Measurements from ENCODE around the gene LIPN. TPM values are rescaled to one million over a fixed set of nuclear protein-coding genes. Genes with fewer than 3 reads are reported as not detected.

LIPN gene
- total RNA-seq (not detected), polyA plus RNA-seq (not detected)

GRCh38 chr10:88759366-88760101, at the start of gene LIPN:
TSS of gene LIPN (plus strand) at chr10:88760020. CDS start at chr10:88761406, 1,386 bp downstream.
- no peaks in the 10 kb centered on the region for H3K27me3 ChIP-seq
- H3K4me1 ChIP-seq = no peaks in the 10 kb centered on the region
- FAIRE-seq (no peak), ATAC-seq (peak in 2 of 4 donors; percentile 35 to 36), DNase-seq (no peak)
- H3K27ac ChIP-seq = no peak within 1 kb of the TSS
- TF ChIP-seq CTCF (IDR thresholded peaks at IDR 0.05) = no peak
- intact Hi-C loops (cut with DNase I) = no loop called here
- 75 to 89% methylated on average over 7 of the region's 7 CpGs for WGBS, 2 donors
- no peaks in the 10 kb centered on the region for H3K9me3 ChIP-seq
- no peaks in the 10 kb centered on the region for H3K36me3 ChIP-seq
- no peak within 1 kb of the TSS for H3K4me3 ChIP-seq

- ATAC-seq (no peak), DNase-seq (no peak), FAIRE-seq (no peak)
- intact Hi-C loops (cut with DNase I) = no loop called here
- TF ChIP-seq CTCF (IDR thresholded peaks at IDR 0.05) = no peak
- Histone ChIP-seq H3K4me3 (no peak overlapping the region), H3K9me3 (no peaks in the 10 kb centered on the region), H3K36me3 (no peaks in the 10 kb centered on the region), H3K27ac (no peak overlapping the region), H3K4me1 (no peaks in the 10 kb centered on the region), H3K27me3 (no peaks in the 10 kb centered on the region)
- WGBS, 2 donors = 94 to 95% methylated on average over 1 of the region's 1 CpG
Observed at GRCh38 chr10:88715517-88715916, 44.3 kb upstream of the LIPN start.

DNA sequence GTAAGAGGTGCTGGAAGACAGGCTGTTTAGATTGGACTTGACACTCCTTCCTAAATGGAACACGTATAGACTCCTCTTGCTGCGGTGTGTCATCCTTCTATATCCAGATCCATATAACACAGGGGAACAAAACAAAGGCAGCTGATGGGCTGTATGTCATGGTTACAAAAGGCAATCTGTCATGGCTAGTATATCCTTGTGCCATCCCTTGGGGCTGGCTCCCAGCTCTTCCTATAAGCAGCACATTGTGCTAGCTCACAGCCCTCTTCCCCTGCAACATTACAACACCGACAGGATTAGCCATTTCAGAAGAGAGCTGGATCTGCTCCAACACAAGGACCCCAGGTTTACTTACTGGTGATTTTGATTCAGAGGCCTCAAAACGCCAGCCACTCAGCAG, 38.4 kb upstream of the LIPN start:
- WGBS, 2 donors = 71 to 87% methylated on average over 4 of the region's 4 CpGs
- no peak for DNase-seq
- no peak overlapping the region for H3K27ac ChIP-seq
- no peak for TF ChIP-seq CTCF (IDR thresholded peaks at IDR 0.05)
- H3K9me3 ChIP-seq = no peaks in the 10 kb centered on the region
- H3K36me3 ChIP-seq = no peaks in the 10 kb centered on the region
- H3K27me3 ChIP-seq = no peaks in the 10 kb centered on the region
- ATAC-seq = no peak
- no peak overlapping the region for H3K4me3 ChIP-seq
- no peak for FAIRE-seq
- intact Hi-C loops (cut with DNase I) = no loop called here
- H3K4me1 ChIP-seq = no peaks in the 10 kb centered on the region

GRCh38 chr10:88725798-88726197, 34.0 kb upstream of the LIPN start:
- ATAC-seq (no peak), DNase-seq (no peak), FAIRE-seq (no peak)
- Histone ChIP-seq H3K36me3 (no peaks in the 10 kb centered on the region), H3K27me3 (no peaks in the 10 kb centered on the region), H3K4me1 (no peaks in the 10 kb centered on the region), H3K4me3 (no peak overlapping the region), H3K27ac (no peak overlapping the region), H3K9me3 (no peaks in the 10 kb centered on the region)
- WGBS, 2 donors = 23 to 52% methylated on average over 1 of the region's 1 CpG
- no peak for TF ChIP-seq CTCF (IDR thresholded peaks at IDR 0.05)
- intact Hi-C loops (cut with DNase I) = no loop called here

DNA sequence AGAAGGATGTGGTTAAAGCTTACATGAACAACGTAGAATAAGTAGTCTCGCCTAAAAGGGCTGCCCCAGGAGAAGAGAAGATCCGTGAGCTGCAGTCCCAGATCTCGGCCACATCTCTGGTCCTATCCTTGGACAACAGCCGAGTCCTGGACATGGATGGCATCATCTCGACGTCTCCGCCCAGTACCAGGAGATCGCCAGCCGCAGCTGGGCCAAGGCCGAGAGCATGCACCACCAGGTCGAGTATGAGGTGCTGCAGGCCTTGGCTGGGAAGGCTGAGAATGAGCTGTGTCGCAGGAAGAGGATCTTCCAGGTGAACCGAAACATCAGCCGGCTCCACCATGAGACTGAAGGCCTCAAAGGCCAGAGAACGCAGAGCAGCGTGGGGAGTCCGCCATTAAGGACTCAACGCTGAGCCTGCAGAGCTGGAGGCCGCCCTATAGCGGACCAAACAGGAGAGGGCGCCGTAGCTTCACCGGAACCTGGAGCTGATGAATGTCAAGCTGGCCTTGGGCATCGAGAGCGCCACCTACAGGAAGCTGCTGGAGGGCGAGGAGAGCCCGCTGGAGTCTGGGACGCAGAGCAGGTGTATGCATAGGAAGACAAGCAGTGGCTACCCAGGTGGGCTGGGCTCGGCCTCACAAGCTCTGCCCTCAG, 31.6 kb upstream of the LIPN start:
- Histone ChIP-seq H3K27ac (no peak overlapping the region), H3K9me3 (no peaks in the 10 kb centered on the region), H3K4me1 (no peaks in the 10 kb centered on the region), H3K27me3 (no peaks in the 10 kb centered on the region), H3K4me3 (no peak overlapping the region), H3K36me3 (no peaks in the 10 kb centered on the region)
- intact Hi-C loops (cut with DNase I) = no loop called here
- DNase-seq (peak in 2 of 6 donors; percentile 39 to 59), FAIRE-seq (no peak), ATAC-seq (no peak)
- 66 to 68% methylated on average over 30 of the region's 30 CpGs for WGBS, 2 donors
- no peak for TF ChIP-seq CTCF (IDR thresholded peaks at IDR 0.05)

All from pancreas (tissue), 10 donors.